HAP-1 (cell line): ENCODE measurements around the gene ANKLE1.

Source experiments
- DNase-seq, 2 experiments: peaks; one replicate each; pipeline ENCODE4 v3.0.0-alpha.2; 2016 to 2020; ENCODE audit warnings: low spot score in 2 of 2
- H3K27me3 ChIP-seq: fragments of 250-450 bp; sonication (Bioruptor Pico); 2 replicates; pipeline ENCODE4 v1.5.1; 2020; ENCODE audit warnings: low read depth, mild to moderate bottlenecking, moderate library complexity
- H3K36me3 ChIP-seq: fragments of 250-450 bp; sonication (Bioruptor Pico); replicated peaks from 2 replicates; pipeline ENCODE4 v1.5.1; 2020; ENCODE audit warnings: mild to moderate bottlenecking
- H3K4me1 ChIP-seq: fragments of 250-450 bp; sonication (Bioruptor Pico); 2 replicates; pipeline ENCODE4 v1.5.1; 2020; ENCODE audit warnings: mild to moderate bottlenecking
- H3K4me3 ChIP-seq: fragments of 250-450 bp; sonication (Bioruptor Pico); 2 replicates; pipeline ENCODE4 v1.5.1; 2020; ENCODE audit warnings: mild to moderate bottlenecking, moderate library complexity
- H3K9me3 ChIP-seq: fragments of 250-450 bp; sonication (Bioruptor Pico); 2 replicates; pipeline ENCODE4 v1.5.1; 2020; ENCODE audit warnings: mild to moderate bottlenecking, moderate library complexity
- in situ Hi-C: fragments of 300-500 bp; cut with MboI; formaldehyde crosslinking; loops from 3 replicates; pipeline ENCODE4 v1.14.3; 2020; ENCODE audit warnings: low sequenced_read_pairs, inconsistent platforms, mixed read lengths

Gene ANKLE1

GRCh38 chr19:17243211-17243829, 38.4 kb upstream of the ANKLE1 start:
- peak overlapping the region; percentile 82 for H3K4me3 ChIP-seq
- peaks cover 29% of the 10 kb centered on the region for H3K4me1 ChIP-seq
- H3K36me3 ChIP-seq = peaks cover 18% of the 10 kb centered on the region
- H3K9me3 ChIP-seq = no peaks in the 10 kb centered on the region
- H3K27me3 ChIP-seq = no peaks in the 10 kb centered on the region
- in situ Hi-C loops = no loop called here
- DNase-seq = no peak

- in situ Hi-C loops = no loop called here
- H3K27me3 ChIP-seq = no peaks in the 10 kb centered on the region
- peaks cover 11% of the 10 kb centered on the region for H3K36me3 ChIP-seq
- peaks cover 29% of the 10 kb centered on the region for H3K4me1 ChIP-seq
- DNase-seq = peak; percentile 57 to 88
- H3K9me3 ChIP-seq = no peaks in the 10 kb centered on the region
- peak overlapping the region; percentile 82 for H3K4me3 ChIP-seq
These were observed 37.7 kb upstream of the ANKLE1 start for GRCh38 chr19:17243830-17244617.

GRCh38 chr19:17244618-17245534, 36.8 kb upstream of the ANKLE1 start:
- no peaks in the 10 kb centered on the region for H3K9me3 ChIP-seq
- H3K27me3 ChIP-seq = no peaks in the 10 kb centered on the region
- H3K4me3 ChIP-seq = peak overlapping the region; percentile 82
- in situ Hi-C loops = no loop called here
- peaks cover 10% of the 10 kb centered on the region for H3K36me3 ChIP-seq
- H3K4me1 ChIP-seq = peaks cover 29% of the 10 kb centered on the region
- no peak for DNase-seq

GRCh38 chr19:17245535-17245984, 36.1 kb upstream of the ANKLE1 start, which contains the start of gene NR2F6:
Gene NR2F6, minus strand, starts transcription at chr19:17245919. Its CDS starts 699 bp downstream, at chr19:17245220.
- Histone ChIP-seq H3K27me3 (no peaks in the 10 kb centered on the region), H3K36me3 (peaks cover 4% of the 10 kb centered on the region), H3K4me1 (peaks cover 29% of the 10 kb centered on the region), H3K4me3 (peak within 1 kb of the TSS; percentile 82), H3K9me3 (no peaks in the 10 kb centered on the region)
- peak in 1 of 2 experiments; percentile 9 for DNase-seq
- in situ Hi-C loops = no loop called here

GRCh38 chr19:17246681-17247425, 34.8 kb upstream of the ANKLE1 start:
- H3K4me3 ChIP-seq = peak overlapping the region; percentile 30
- no peaks in the 10 kb centered on the region; the same call in 1 of the 2 replicates for H3K36me3 ChIP-seq
- H3K27me3 ChIP-seq = no peaks in the 10 kb centered on the region
- peaks cover 29% of the 10 kb centered on the region for H3K4me1 ChIP-seq
- peak in 1 of 2 experiments; percentile 15 for DNase-seq
- H3K9me3 ChIP-seq = no peaks in the 10 kb centered on the region
- in situ Hi-C loops = no loop called here

- Histone ChIP-seq H3K4me1 (peaks cover 17% of the 10 kb centered on the region), H3K9me3 (no peaks in the 10 kb centered on the region), H3K36me3 (no peaks in the 10 kb centered on the region), H3K4me3 (no peak overlapping the region), H3K27me3 (no peaks in the 10 kb centered on the region)
- no peak for DNase-seq
- in situ Hi-C loops = no loop called here
These were observed 33.5 kb upstream of the ANKLE1 start for GRCh38 chr19:17248011-17248776.

- Histone ChIP-seq H3K27me3 (no peaks in the 10 kb centered on the region), H3K4me3 (no peak overlapping the region), H3K36me3 (no peaks in the 10 kb centered on the region), H3K4me1 (peaks cover 14% of the 10 kb centered on the region), H3K9me3 (no peaks in the 10 kb centered on the region)
- DNase-seq = no peak
- in situ Hi-C loops = no loop called here
These were observed 31.7 kb upstream of the ANKLE1 start for GRCh38 chr19:17249887-17250548.

GRCh38 chr19:17254636-17255035, 27.1 kb upstream of the ANKLE1 start:
- no peaks in the 10 kb centered on the region for H3K36me3 ChIP-seq
- in situ Hi-C loops = no loop called here
- no peaks in the 10 kb centered on the region for H3K9me3 ChIP-seq
- no peak for DNase-seq
- H3K4me1 ChIP-seq = no peaks in the 10 kb centered on the region
- no peaks in the 10 kb centered on the region for H3K27me3 ChIP-seq
- H3K4me3 ChIP-seq = no peak overlapping the region

- DNase-seq = no peak
- no peaks in the 10 kb centered on the region for H3K36me3 ChIP-seq
- H3K9me3 ChIP-seq = no peaks in the 10 kb centered on the region
- no peaks in the 10 kb centered on the region for H3K27me3 ChIP-seq
- in situ Hi-C loops = no loop called here
- no peak overlapping the region for H3K4me3 ChIP-seq
- H3K4me1 ChIP-seq = no peaks in the 10 kb centered on the region
These were observed 26.5 kb upstream of the ANKLE1 start for GRCh38 chr19:17255150-17255621.

GRCh38 chr19:17256130-17256529, 25.6 kb upstream of the ANKLE1 start:
- in situ Hi-C loops = no loop called here
- Histone ChIP-seq H3K27me3 (no peaks in the 10 kb centered on the region), H3K4me3 (no peak overlapping the region), H3K4me1 (peaks cover 2% of the 10 kb centered on the region), H3K36me3 (no peaks in the 10 kb centered on the region), H3K9me3 (no peaks in the 10 kb centered on the region)
- no peak for DNase-seq

- H3K9me3 ChIP-seq = no peaks in the 10 kb centered on the region
- in situ Hi-C loops = no loop called here
- H3K4me1 ChIP-seq = peaks cover 2% of the 10 kb centered on the region
- H3K4me3 ChIP-seq = no peak overlapping the region
- DNase-seq = no peak
- no peaks in the 10 kb centered on the region for H3K27me3 ChIP-seq
- H3K36me3 ChIP-seq = no peaks in the 10 kb centered on the region
These were observed 22.5 kb upstream of the ANKLE1 start for GRCh38 chr19:17259118-17259780.

- in situ Hi-C loops = no loop called here
These were observed 21.8 kb upstream of the ANKLE1 start for GRCh38 chr19:17259934-17260333.

More at GRCh38 chr19:17259934-17260333, 21.8 kb upstream of the ANKLE1 start:
- Histone ChIP-seq H3K9me3 (no peaks in the 10 kb centered on the region), H3K27me3 (no peaks in the 10 kb centered on the region), H3K4me1 (peaks cover 2% of the 10 kb centered on the region), H3K36me3 (no peaks in the 10 kb centered on the region), H3K4me3 (no peak overlapping the region)
- no peak for DNase-seq
